Hepatocyte (in vitro differentiated cells): ENCODE data around the gene ZMAT2. TPM values are rescaled to one million over a fixed set of nuclear protein-coding genes. Genes with fewer than 3 reads are reported as not detected.
A peak's percentile ranks its signal among the peaks of the same experiment; 100 is the strongest.

ENCODE experiments used
- DNase-seq: peaks from one replicate; pipeline ENCODE4 v3.0.0-alpha.2; 2016; ENCODE audit warnings: low spot score
- H2AFZ ChIP-seq: fragments of 200-600 bp; sonication (generic); 2 replicates; pipeline ENCODE4 v1.6.0; 2016; ENCODE audit warnings: antibody characterized with exemption, mild to moderate bottlenecking
- H3K27ac ChIP-seq: fragments of 200-600 bp; sonication (generic); 2 replicates; pipeline ENCODE4 v1.5.1; 2016; ENCODE audit warnings: mild to moderate bottlenecking
- H3K27me3 ChIP-seq: fragments of 200-600 bp; sonication (generic); 2 replicates; pipeline ENCODE4 v1.6.1; 2016
- H3K36me3 ChIP-seq: fragments of 200-600 bp; sonication (generic); replicated peaks from 2 replicates; pipeline ENCODE4 v1.5.1; 2016; ENCODE audit warnings: low read depth; ENCODE audit not compliant: insufficient read depth
- H3K4me1 ChIP-seq: fragments of 200-600 bp; sonication (generic); 2 replicates; pipeline ENCODE4 v1.5.1; 2016; ENCODE audit warnings: mild to moderate bottlenecking, moderate library complexity; ENCODE audit not compliant: insufficient read depth
- H3K4me2 ChIP-seq: fragments of 200-600 bp; sonication (generic); 2 replicates; pipeline ENCODE4 v1.6.0; 2016
- H3K4me3 ChIP-seq: fragments of 200-600 bp; sonication (generic); 2 replicates; pipeline ENCODE4 v1.5.1; 2016; ENCODE audit warnings: mild to moderate bottlenecking
- H3K79me2 ChIP-seq: fragments of 200-600 bp; sonication (generic); 2 replicates; pipeline ENCODE4 v1.6.0; 2017; ENCODE audit warnings: mild to moderate bottlenecking
- H3K9me2 ChIP-seq: fragments of 200-600 bp; sonication (generic); replicated peaks from 2 replicates; pipeline ENCODE4 v1.6.0; 2017; ENCODE audit warnings: mild to moderate bottlenecking; ENCODE audit not compliant: insufficient read depth
- H3K9me3 ChIP-seq: fragments of 200-600 bp; sonication (generic); 2 replicates; pipeline ENCODE4 v1.5.1; 2016; ENCODE audit warnings: low read depth, mild to moderate bottlenecking
- H4K20me1 ChIP-seq: fragments of 200-600 bp; sonication (generic); 2 replicates; pipeline ENCODE4 v1.6.0; 2016; ENCODE audit warnings: mild to moderate bottlenecking; ENCODE audit not compliant: insufficient read depth, poor library complexity, severe bottlenecking
- CTCF ChIP-seq: fragments of 200-600 bp; sonication (generic); IDR thresholded peaks from 2 replicates; pipeline ENCODE4 v1.5.1; 2016; ENCODE audit warnings: antibody characterized with exemption, mild to moderate bottlenecking; ENCODE audit not compliant: poor library complexity
- EZH2 ChIP-seq: fragments of 200-600 bp; sonication (generic); IDR thresholded peaks from 2 replicates; pipeline ENCODE4 v1.6.1; 2016; ENCODE audit warnings: antibody characterized with exemption, mild to moderate bottlenecking, borderline replicate concordance
- EZH2phosphoT487 ChIP-seq: fragments of 200-600 bp; sonication (generic); IDR thresholded peaks from one replicate; pipeline ENCODE4 v1.6.1; 2018; ENCODE audit warnings: antibody characterized with exemption, mild to moderate bottlenecking, low read depth, moderate library complexity; ENCODE audit not compliant: unreplicated experiment, severe bottlenecking
- WGBS: methylation state at CpG from one replicate; pipeline ENCODE4 v1.1.6; 2016; ENCODE audit warnings: low lambda C conversion rate; ENCODE audit errors: missing lambda C conversion rate; 5-methylcytosine and 5-hydroxymethylcytosine counted together
- polyA plus RNA-seq: library from polyadenylated mRNA; unstranded; fragments of >200 nt; fragmentation: Nextera tagmentation; extraction: Ambion mirVana; gene quantifications from 2 replicates; pipeline ENCODE4 v1.2.1, GENCODE V29; 2016
- total RNA-seq: library from RNA; depleted of rRNA; stranded (reverse); fragments of >200 nt; gene quantifications from 2 replicates; pipeline ENCODE4 v1.2.3, GENCODE V29; 2014

The ZMAT2 gene
- total and polyA plus RNA-seq, 2 experiments from 2014 or later: 29.5 to 40.9 TPM

- no peaks in the 10 kb centered on the region for H3K4me1 ChIP-seq
- no peaks in the 10 kb centered on the region for H3K9me2 ChIP-seq
- H3K4me2 ChIP-seq: no peak overlapping the region
- H3K4me3 ChIP-seq: no peak overlapping the region
- no peak overlapping the region for H2AFZ ChIP-seq
- no peaks in the 10 kb centered on the region for H3K79me2 ChIP-seq
- WGBS: 86% methylated on average over 3 of the region's 3 CpGs
- no peaks in the 10 kb centered on the region for H3K27me3 ChIP-seq
- no peaks in the 10 kb centered on the region for H3K9me3 ChIP-seq
- no peak for TF ChIP-seq CTCF
- TF ChIP-seq EZH2: no peak
- TF ChIP-seq EZH2phosphoT487: no peak
- no peaks in the 10 kb centered on the region for H3K36me3 ChIP-seq
- DNase-seq: no peak
- no peak overlapping the region for H3K27ac ChIP-seq
- no peaks in the 10 kb centered on the region for H4K20me1 ChIP-seq
These were observed 22.3 kb upstream of the ZMAT2 start for GRCh38 chr5:140677947-140678346.

GRCh38 chr5:140678993-140679392 is 21.3 kb upstream of the ZMAT2 start:
- no peaks in the 10 kb centered on the region for H3K27me3 ChIP-seq
- H3K9me2 ChIP-seq: no peaks in the 10 kb centered on the region
- no peaks in the 10 kb centered on the region for H3K79me2 ChIP-seq
- H4K20me1 ChIP-seq: no peaks in the 10 kb centered on the region
- no peak overlapping the region for H3K4me3 ChIP-seq
- no peaks in the 10 kb centered on the region for H3K4me1 ChIP-seq
- no peak overlapping the region for H2AFZ ChIP-seq
- no peak overlapping the region for H3K27ac ChIP-seq
- 97% methylated on average over 7 of the region's 7 CpGs for WGBS
- H3K36me3 ChIP-seq: no peaks in the 10 kb centered on the region
- H3K4me2 ChIP-seq: no peak overlapping the region
- DNase-seq: no peak
- H3K9me3 ChIP-seq: no peaks in the 10 kb centered on the region
- TF ChIP-seq EZH2phosphoT487: no peak
- no peak for TF ChIP-seq CTCF
- no peak for TF ChIP-seq EZH2

- Histone ChIP-seq H3K36me3 (no peaks in the 10 kb centered on the region), H4K20me1 (no peaks in the 10 kb centered on the region), H3K27ac (peak overlapping the region; percentile 83), H3K9me3 (no peaks in the 10 kb centered on the region), H3K4me2 (peak overlapping the region; percentile 96), H3K4me3 (peak overlapping the region; percentile 75), H3K27me3 (no peaks in the 10 kb centered on the region), H3K9me2 (no peaks in the 10 kb centered on the region), H3K4me1 (peaks cover 20% of the 10 kb centered on the region), H3K79me2 (peaks cover 61% of the 10 kb centered on the region), H2AFZ (peak overlapping the region; percentile 75)
- 66% methylated on average over 8 of the region's 8 CpGs for WGBS
- DNase-seq: peak; percentile 21
- TF ChIP-seq EZH2phosphoT487 (no peak), CTCF (no peak), EZH2 (no peak)
These were observed 9.8 kb upstream of the ZMAT2 start for GRCh38 chr5:140690376-140690932.
